ENCODE data around the gene GGT6. TPM values are rescaled to one million over a fixed set of nuclear protein-coding genes. Genes with fewer than 3 reads are reported as not detected.

GGT6 gene
- total and polyA plus RNA-seq, 3 donors from 2014 or later = 2.5 to 5.9 (median 3.8) TPM

DNA sequence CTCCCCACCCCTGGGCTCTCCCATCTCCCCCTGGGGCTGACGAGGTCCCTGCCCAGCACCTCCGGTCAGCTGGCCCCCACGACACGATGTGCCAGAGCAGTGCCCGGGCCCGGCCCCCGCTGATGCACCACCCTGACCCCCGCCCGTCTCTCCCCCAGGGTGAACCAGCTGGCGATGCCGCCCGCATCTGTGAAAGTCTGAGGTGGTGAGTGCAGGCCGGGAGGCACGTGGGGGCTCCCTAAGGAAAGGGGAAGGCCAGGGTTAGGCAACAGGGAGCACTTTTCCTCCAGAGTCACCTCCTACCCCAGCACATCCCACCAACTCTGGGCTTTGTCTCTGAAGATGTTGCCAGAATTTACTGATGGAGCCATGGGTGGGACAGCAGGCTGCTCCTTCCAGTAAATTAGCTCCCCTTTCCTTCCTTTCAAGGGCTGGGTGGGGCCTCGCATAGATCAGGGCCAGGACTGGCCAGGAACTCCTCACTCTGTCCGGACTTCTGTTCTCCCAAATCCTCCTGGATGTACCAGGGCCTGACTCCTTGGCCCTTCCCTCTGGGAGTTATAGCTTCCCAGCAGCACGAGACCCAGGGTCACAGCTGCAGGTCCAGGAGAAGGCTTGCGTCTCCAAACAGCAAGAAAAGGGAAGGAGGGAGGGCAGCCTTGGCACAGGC is 23.5 kb downstream of the GGT6 start:
- Histone ChIP-seq H3K4me3 (no peak overlapping the region), H3K36me3 (ENCODE audit: low read depth, missing control alignments) (no peaks in the 10 kb centered on the region), H3K9me3 (no peaks in the 10 kb centered on the region), H3K4me1 (peaks cover 41% of the 10 kb centered on the region), H3K27ac (peak overlapping the region; percentile 30 to 39), H3K27me3 (no peaks in the 10 kb centered on the region)
- TF ChIP-seq POLR2A (IDR thresholded peaks at IDR 0.05) = no peak
- TF ChIP-seq, protein P1, sequence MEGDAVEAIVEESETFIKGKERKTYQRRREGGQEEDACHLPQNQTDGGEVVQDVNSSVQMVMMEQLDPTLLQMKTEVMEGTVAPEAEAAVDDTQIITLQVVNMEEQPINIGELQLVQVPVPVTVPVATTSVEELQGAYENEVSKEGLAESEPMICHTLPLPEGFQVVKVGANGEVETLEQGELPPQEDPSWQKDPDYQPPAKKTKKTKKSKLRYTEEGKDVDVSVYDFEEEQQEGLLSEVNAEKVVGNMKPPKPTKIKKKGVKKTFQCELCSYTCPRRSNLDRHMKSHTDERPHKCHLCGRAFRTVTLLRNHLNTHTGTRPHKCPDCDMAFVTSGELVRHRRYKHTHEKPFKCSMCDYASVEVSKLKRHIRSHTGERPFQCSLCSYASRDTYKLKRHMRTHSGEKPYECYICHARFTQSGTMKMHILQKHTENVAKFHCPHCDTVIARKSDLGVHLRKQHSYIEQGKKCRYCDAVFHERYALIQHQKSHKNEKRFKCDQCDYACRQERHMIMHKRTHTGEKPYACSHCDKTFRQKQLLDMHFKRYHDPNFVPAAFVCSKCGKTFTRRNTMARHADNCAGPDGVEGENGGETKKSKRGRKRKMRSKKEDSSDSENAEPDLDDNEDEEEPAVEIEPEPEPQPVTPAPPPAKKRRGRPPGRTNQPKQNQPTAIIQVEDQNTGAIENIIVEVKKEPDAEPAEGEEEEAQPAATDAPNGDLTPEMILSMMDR (IDR thresholded peaks at IDR 0.05) = no peak
- 47 to 62% methylated on average over 16 to 18 of the region's 18 CpGs for WGBS, 2 donors
- intact Hi-C loops (cut with DNase I; ENCODE audit: low total_unique reads) = no loop called here
- peak; percentile 63 for DNase-seq

DNA sequence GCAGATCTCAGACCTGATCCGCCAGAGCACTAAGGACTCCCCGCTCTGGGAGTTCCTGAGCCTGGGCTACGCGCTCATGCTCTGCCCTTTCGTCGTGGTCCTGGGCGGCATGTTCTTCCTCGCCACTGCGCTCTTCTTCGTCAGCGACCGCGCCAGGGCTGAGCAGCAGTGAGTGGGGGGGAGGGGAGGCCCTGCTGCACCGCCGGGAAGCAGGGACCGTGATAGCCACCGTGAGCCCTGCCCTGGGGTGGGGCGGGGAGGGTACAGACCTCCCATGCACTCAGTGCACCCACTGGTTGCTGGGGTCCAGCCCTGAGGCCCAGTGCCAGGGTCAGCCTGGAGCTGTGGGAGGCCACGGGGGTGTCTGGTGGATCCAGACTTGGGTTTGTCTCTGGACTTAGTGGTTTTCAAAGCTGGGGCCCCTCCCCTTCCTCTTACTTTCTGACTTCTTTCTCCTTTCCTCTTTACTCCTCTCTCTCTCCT is 24.1 kb downstream of the GGT6 start:
- Histone ChIP-seq H3K36me3 (ENCODE audit: low read depth, missing control alignments) (no peaks in the 10 kb centered on the region), H3K27me3 (no peaks in the 10 kb centered on the region), H3K4me3 (no peak overlapping the region), H3K4me1 (peaks cover 41% of the 10 kb centered on the region), H3K27ac (peak overlapping the region in 1 of 2 donors; percentile 30), H3K9me3 (no peaks in the 10 kb centered on the region)
- TF ChIP-seq, protein P1 (IDR thresholded peaks at IDR 0.05) = no peak
- no peak for DNase-seq
- 32 to 60% methylated on average over 9 to 18 of the region's 19 CpGs for WGBS, 2 donors
- intact Hi-C loops (cut with DNase I; ENCODE audit: low total_unique reads) = no loop called here

DNA sequence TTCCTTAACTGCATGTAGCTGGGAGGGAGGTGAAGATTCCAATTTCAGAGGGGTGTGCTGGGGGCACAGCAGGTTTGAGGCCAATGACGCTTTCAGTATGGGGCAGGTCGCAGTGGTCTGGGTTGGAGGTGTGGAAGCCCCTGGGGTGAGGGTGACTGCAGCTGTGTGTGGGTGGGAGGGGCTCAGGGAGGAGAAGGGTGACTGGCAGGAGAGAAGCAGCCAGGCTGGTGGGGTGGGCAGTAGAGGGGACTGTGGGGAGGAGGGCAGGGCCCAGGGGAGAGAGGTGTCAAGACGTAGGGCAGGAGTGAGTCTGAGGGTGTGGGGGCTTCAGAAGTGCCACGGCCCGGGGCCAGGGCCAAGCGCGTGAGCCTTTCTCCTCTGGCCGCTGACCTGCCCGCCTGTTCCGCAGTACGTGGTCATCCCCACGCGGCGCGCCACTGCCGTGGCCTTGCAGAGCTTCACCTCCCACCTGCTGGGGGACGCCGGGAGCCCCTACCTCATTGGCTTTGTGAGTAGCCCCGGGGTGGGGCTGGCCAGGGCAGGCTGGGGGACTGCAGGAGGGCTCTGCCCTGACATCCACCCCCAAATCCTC is 24.6 kb downstream of the GGT6 start:
- 63 to 77% methylated on average over 11 to 19 of the region's 19 CpGs for WGBS, 2 donors
- Histone ChIP-seq H3K36me3 (ENCODE audit: low read depth, missing control alignments) (no peaks in the 10 kb centered on the region), H3K27me3 (no peaks in the 10 kb centered on the region), H3K4me1 (peaks cover 41% of the 10 kb centered on the region), H3K27ac (no peak overlapping the region), H3K9me3 (no peaks in the 10 kb centered on the region), H3K4me3 (no peak overlapping the region)
- DNase-seq = no peak
- TF ChIP-seq, protein P1 (IDR thresholded peaks at IDR 0.05) = no peak
- no peak for TF ChIP-seq POLR2A (IDR thresholded peaks at IDR 0.05)
- intact Hi-C loops (cut with DNase I; ENCODE audit: low total_unique reads) = no loop called here

DNA sequence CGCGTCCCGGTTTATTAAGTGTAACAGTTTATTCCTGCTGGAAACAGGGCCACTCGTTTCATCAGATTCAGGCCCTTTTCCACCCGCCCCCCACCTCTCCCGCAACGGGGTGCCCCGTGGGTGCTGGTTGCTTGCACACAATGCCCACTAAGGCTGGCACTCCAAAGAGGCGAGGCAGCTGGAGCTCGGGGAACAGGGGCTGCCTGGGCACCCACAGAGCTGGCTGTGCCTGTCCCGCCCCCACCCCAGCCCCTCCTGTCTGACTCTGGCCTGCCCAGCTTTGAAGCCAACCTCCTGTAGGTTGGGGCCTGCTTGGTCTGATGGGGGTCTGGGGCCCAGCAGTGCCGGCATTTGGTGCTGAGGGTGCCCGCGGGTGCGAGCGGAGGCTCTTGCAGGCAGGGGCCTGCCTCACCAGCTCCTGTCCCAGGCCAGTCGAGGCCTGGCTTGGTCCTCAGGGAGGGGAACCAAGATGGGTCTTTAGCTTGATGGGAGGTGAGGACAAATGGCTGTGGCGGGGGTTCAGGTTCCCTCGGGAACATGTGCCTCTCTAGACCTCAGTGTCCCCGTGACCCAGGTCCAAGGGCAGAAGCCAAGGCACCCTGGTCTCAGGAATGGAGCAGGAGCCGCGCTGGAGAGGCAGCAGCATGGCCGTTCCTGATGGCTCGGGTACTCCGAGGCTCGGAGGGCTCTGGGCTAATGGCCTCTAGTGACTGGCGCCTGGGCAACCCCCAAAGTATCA is 25.3 kb downstream of the GGT6 start:
- no peaks in the 10 kb centered on the region for H3K9me3 ChIP-seq
- no peaks in the 10 kb centered on the region for H3K36me3 ChIP-seq (ENCODE audit: low read depth, missing control alignments)
- no peak for TF ChIP-seq POLR2A (IDR thresholded peaks at IDR 0.05)
- TF ChIP-seq, protein P1 (IDR thresholded peaks at IDR 0.05) = no peak
- H3K27ac ChIP-seq = no peak overlapping the region
- DNase-seq = no peak
- no peak overlapping the region for H3K4me3 ChIP-seq
- intact Hi-C loops (cut with DNase I; ENCODE audit: low total_unique reads) = no loop called here
- 84 to 85% methylated on average over 13 to 27 of the region's 27 CpGs for WGBS, 2 donors
- peaks cover 41% of the 10 kb centered on the region for H3K4me1 ChIP-seq
- no peaks in the 10 kb centered on the region for H3K27me3 ChIP-seq
